ENCODE measurements around the gene NXN. TPM values are rescaled to one million over a fixed set of nuclear protein-coding genes. Genes with fewer than 3 reads are reported as not detected.

Gene NXN
- total RNA-seq, 1 experiment from 2014 or later, result 57.3 TPM

DNA sequence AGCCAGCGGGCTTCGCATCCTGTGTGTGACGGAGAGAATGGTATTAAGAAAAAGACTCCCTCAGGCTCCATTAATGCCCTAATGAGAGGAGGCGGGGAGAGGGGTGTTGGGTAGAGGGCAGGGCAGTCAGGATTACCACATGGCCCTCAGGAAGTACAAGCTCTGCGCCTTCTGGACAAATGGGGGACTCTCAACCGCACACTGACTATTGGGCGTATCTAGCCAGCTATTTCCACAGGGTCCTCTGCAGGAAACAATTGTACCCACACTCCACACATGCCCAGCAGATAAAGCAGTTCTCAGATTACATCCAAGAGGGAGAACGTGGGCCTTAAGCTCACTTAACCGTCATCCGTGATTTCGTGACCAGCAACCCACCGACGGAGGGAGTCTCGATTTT is 14.7 kb downstream of the NXN start:
- no peak overlapping the region for H3K4me3 Mint-ChIP-seq (ENCODE audit: unreplicated experiment)
- no peak for DNase-seq (ENCODE audit: unreplicated experiment)
- ChIA-PET POLR2A (interaction anchor here (0.7 to 1.7 kb wide), 3 partner anchors 8 to 82 kb away, joined by 3 to 7 read pairs (median 5); no protein-coding TSS in a partner anchor), CTCF (interaction anchor here (0.7 to 1.0 kb wide), 4 partner anchors 28 to 152 kb away, joined by 3 to 4 read pairs (median 3); no protein-coding TSS in a partner anchor)
- no peaks in the 10 kb centered on the region for H3K9me3 Mint-ChIP-seq (ENCODE audit: unreplicated experiment)
- no peaks in the 10 kb centered on the region for H3K36me3 Mint-ChIP-seq (ENCODE audit: insufficient read depth, unreplicated experiment)
- no peaks in the 10 kb centered on the region for H3K27me3 Mint-ChIP-seq (ENCODE audit: insufficient read depth, unreplicated experiment)
- BruUV-seq (replicated peaks), result no TSS peak
- no peak overlapping the region for H3K27ac Mint-ChIP-seq (ENCODE audit: low read depth, unreplicated experiment)
- H3K4me1 Mint-ChIP-seq (ENCODE audit: insufficient read depth, unreplicated experiment), result peaks cover 4% of the 10 kb centered on the region
- intact Hi-C loops (cut with micrococcal nuclease), result no loop called here
- TF ChIP-seq CTCF (IDR thresholded peaks at IDR 0.05; ENCODE audit: unreplicated experiment), result no peak

- H3K27me3 Mint-ChIP-seq (ENCODE audit: insufficient read depth, unreplicated experiment), result no peaks in the 10 kb centered on the region
- ChIA-PET POLR2A (no interaction called here), CTCF (no interaction called here)
- no peaks in the 10 kb centered on the region for H3K9me3 Mint-ChIP-seq (ENCODE audit: unreplicated experiment)
- no peaks in the 10 kb centered on the region for H3K4me1 Mint-ChIP-seq (ENCODE audit: insufficient read depth, unreplicated experiment)
- peak overlapping the region; percentile 16 for H3K27ac Mint-ChIP-seq (ENCODE audit: low read depth, unreplicated experiment)
- no peak for DNase-seq (ENCODE audit: unreplicated experiment)
- intact Hi-C loops (cut with micrococcal nuclease), result no loop called here
- no peak for TF ChIP-seq CTCF (IDR thresholded peaks at IDR 0.05; ENCODE audit: unreplicated experiment)
- no peak overlapping the region for H3K4me3 Mint-ChIP-seq (ENCODE audit: unreplicated experiment)
- H3K36me3 Mint-ChIP-seq (ENCODE audit: insufficient read depth, unreplicated experiment), result peaks cover 7% of the 10 kb centered on the region
- no TSS peak for BruUV-seq (replicated peaks)
Observed at GRCh38 chr17:962670-963069, 16.9 kb downstream of the NXN start.

- no peaks in the 10 kb centered on the region for H3K27me3 Mint-ChIP-seq (ENCODE audit: insufficient read depth, unreplicated experiment)
- no peak for TF ChIP-seq CTCF (IDR thresholded peaks at IDR 0.05; ENCODE audit: unreplicated experiment)
- ChIA-PET POLR2A (no interaction called here), CTCF (no interaction called here)
- peak; percentile 14 for DNase-seq (ENCODE audit: unreplicated experiment)
- H3K27ac Mint-ChIP-seq (ENCODE audit: low read depth, unreplicated experiment), result no peak overlapping the region
- H3K4me3 Mint-ChIP-seq (ENCODE audit: unreplicated experiment), result no peak overlapping the region
- BruUV-seq (replicated peaks), result no TSS peak
- H3K4me1 Mint-ChIP-seq (ENCODE audit: insufficient read depth, unreplicated experiment), result peaks cover under 1% of the 10 kb centered on the region
- no peaks in the 10 kb centered on the region for H3K9me3 Mint-ChIP-seq (ENCODE audit: unreplicated experiment)
- intact Hi-C loops (cut with micrococcal nuclease), result no loop called here
- H3K36me3 Mint-ChIP-seq (ENCODE audit: insufficient read depth, unreplicated experiment), result peaks cover 7% of the 10 kb centered on the region
Observed at GRCh38 chr17:962166-962565, 17.4 kb downstream of the NXN start.

DNA sequence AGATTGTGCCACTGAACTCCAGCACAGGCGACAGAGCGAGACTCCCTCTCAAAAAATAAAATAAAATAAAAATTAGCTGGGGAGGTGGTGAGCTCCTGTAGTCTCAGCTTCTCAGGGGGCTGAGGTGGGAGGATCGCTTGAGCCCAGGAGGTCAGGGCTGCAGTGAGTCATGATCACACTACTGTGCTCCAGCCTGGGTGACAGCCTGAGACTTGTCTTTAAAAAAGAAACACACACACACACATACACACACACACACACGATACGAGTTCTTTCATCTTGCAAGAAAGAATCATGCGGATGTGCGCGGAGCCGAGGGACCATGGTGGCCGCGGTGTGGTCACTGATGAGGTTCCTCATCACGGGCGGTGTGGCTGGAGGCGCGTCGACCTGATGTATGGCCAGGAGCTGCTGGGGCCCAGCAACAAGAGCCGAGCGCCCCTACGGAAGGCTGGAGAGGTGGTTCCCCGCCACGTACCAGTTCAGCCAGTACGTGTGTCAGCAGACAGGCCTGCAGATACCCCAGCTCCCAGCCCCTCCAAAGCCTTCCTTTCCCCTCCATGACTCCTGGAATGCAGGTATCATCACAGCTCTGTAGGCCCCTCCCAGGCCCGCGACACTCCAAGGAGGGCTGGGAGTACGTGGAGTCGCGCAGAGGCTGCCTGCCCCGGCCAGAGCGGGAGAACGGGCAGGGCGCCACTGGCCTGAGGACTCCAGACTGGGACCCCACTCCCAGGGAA is 20.7 kb downstream of the NXN start:
- BruUV-seq (replicated peaks), result no TSS peak
- ChIA-PET POLR2A (interaction anchor here (0.7 to 4.3 kb wide), 3 partner anchors 14 to 548 kb away, joined by 3 to 22 read pairs (median 4); a partner anchor contains a TSS), CTCF (interaction anchor here (0.6 to 1.0 kb wide), 4 partner anchors 21 to 105 kb away, joined by 3 to 4 read pairs (median 3); no protein-coding TSS in a partner anchor)
- no peaks in the 10 kb centered on the region for H3K27me3 Mint-ChIP-seq (ENCODE audit: insufficient read depth, unreplicated experiment)
- H3K4me3 Mint-ChIP-seq (ENCODE audit: unreplicated experiment), result no peak overlapping the region
- intact Hi-C loops (cut with micrococcal nuclease), result no loop called here
- peaks cover 14% of the 10 kb centered on the region for H3K36me3 Mint-ChIP-seq (ENCODE audit: insufficient read depth, unreplicated experiment)
- H3K27ac Mint-ChIP-seq (ENCODE audit: low read depth, unreplicated experiment), result no peak overlapping the region
- H3K9me3 Mint-ChIP-seq (ENCODE audit: unreplicated experiment), result no peaks in the 10 kb centered on the region
- peaks cover 6% of the 10 kb centered on the region for H3K4me1 Mint-ChIP-seq (ENCODE audit: insufficient read depth, unreplicated experiment)
- no peak for DNase-seq (ENCODE audit: unreplicated experiment)
- no peak for TF ChIP-seq CTCF (IDR thresholded peaks at IDR 0.05; ENCODE audit: unreplicated experiment)
